Adrenal gland (tissue), 12 donors: Measurements from ENCODE around the gene COL5A1. TPM values are rescaled to one million over a fixed set of nuclear protein-coding genes. Genes with fewer than 3 reads are reported as not detected.
A peak's percentile ranks its signal among the peaks of the same experiment; 100 is the strongest.

Source experiments
- DNase-seq, 7 donors: peaks; one replicate each; pipeline ENCODE4 v3.0.0-alpha.2; 2019 to 2020
- H3K27ac ChIP-seq, 5 donors: fragments of 200-600 bp; sonication (generic) in 4 of 5; 1 replicate in 3 of 5; 2 replicates in 2 of 5; pipeline versions ENCODE4 v1.5.1 to v1.8.0; 2016 to 2020; ENCODE audit warnings: mild to moderate bottlenecking in 1 of 5
- H3K27me3 ChIP-seq: fragments of 200-600 bp; 2 replicates; pipeline ENCODE4 v1.8.0; 2021
- H3K36me3 ChIP-seq, 2 donors: fragments of 200-600 bp; replicated peaks in 1 of 2; 1 replicate in 1 of 2; 2 replicates in 1 of 2; pipeline versions ENCODE4 v1.5.1 to v1.8.0; 2018 to 2022
- H3K4me1 ChIP-seq, 2 donors: fragments of 200-600 bp; replicated peaks in 1 of 2; 1 replicate in 1 of 2; 2 replicates in 1 of 2; pipeline versions ENCODE4 v1.5.1 to v1.8.0; 2018 to 2021
- H3K4me3 ChIP-seq, 4 donors: fragments of 200-600 bp; sonication (generic) in 3 of 4; one replicate each; pipeline ENCODE4 v1.5.1; 2016 to 2018
- H3K9me3 ChIP-seq, 3 donors: fragments of 200-600 bp; sonication (generic) in 1 of 3; replicated peaks in 1 of 3; 1 replicate in 2 of 3; 2 replicates in 1 of 3; pipeline versions ENCODE4 v1.5.1 to v1.8.0; 2016 to 2021
- CTCF ChIP-seq, 6 experiments: fragments of 450-650 bp in 4 of 6; fragments of 200-600 bp in 2 of 6; sonication (generic) in 1 of 6; IDR thresholded peaks; 1 replicate in 5 of 6; 2 replicates in 1 of 6; pipeline versions ENCODE4 v1.5.1 to v1.8.0; 2016 to 2021; ENCODE audit warnings: antibody characterized with exemption in 6 of 6, mild to moderate bottlenecking in 2 of 6, moderate library complexity in 1 of 6
- POLR2A ChIP-seq, 2 donors: fragments of 450-650 bp; IDR thresholded peaks; one replicate each; pipeline ENCODE4 v1.6.1; 2017; ENCODE audit warnings: antibody characterized with exemption in 2 of 2, mild to moderate bottlenecking in 2 of 2, moderate library complexity in 1 of 2
- WGBS, 4 donors: extraction: QIAGEN DNeasy Blood & Tissue Kit in 2 of 4; methylation state at CpG; one replicate each; pipeline versions ENCODE4 v1.1.5 to v1.1.7; 2013 to 2017; 5-methylcytosine and 5-hydroxymethylcytosine counted together
- intact Hi-C, 2 donors: fragments of 100-400 bp; cut with DNase I; formaldehyde crosslinking; loops; one replicate each; pipeline versions ENCODE4 v1.14.1 to v1.15.0; 2022 to 2023
- polyA plus RNA-seq, 3 donors: library from polyadenylated mRNA; stranded (reverse); fragments of 200-250 nt in 2 of 3; fragments of 350-450 nt in 1 of 3; fragmentation: Illumina TruSeq in 1 of 3; extraction: RNeasy Lipid Tissue Mini Kit (QIAGEN cat#74804) in 1 of 3; gene quantifications; one replicate each; pipeline ENCODE4 v1.2.3, GENCODE V29; 2013 to 2014
- total RNA-seq, 9 donors: library from RNA; depleted of rRNA in 4 of 9; stranded (reverse); fragments of >200 nt in 4 of 9; fragments of 120-200 nt in 1 of 9; fragmentation: NEBNext Ultra II Directional in 1 of 9; extraction: Animal tissue kit (Norgen Biotek cat#: 25700) in 1 of 9; gene quantifications; one replicate each; pipeline versions ENCODE4 v1.1.0 to v1.2.4, GENCODE V29; 2013 to 2023
- donor health status: healthy with polysubstance abuse.
- donor health status: Bipolar disorder and iron deficiency.
- donor health status: DM: yes; HTN: yes; CAD: no.
- donor health status: DM: no; HTN: no; CAD: no.
- donor health status: DM: no; HTN: no; CAD: no.
- donor health status: DM: yes; HTN: yes; CAD: no.

COL5A1 gene
- total and polyA plus RNA-seq, 12 donors, result 3.5 to 45.5 (median 29.3) TPM

GRCh38 chr9:134858051-134858841, 216.6 kb downstream of the COL5A1 start:
- Histone ChIP-seq H3K27me3 (no peaks in the 10 kb centered on the region), H3K36me3 (no peaks in the 10 kb centered on the region), H3K4me3 (no peak overlapping the region), H3K9me3 (no peaks in the 10 kb centered on the region), H3K27ac (peak overlapping the region in 2 of 5 donors; percentile 37 to 47), H3K4me1 (peaks cover 7 to 27% of the 10 kb centered on the region in 2 donors)
- 49 to 56% (median 54%) methylated on average over 10 to 11 of the region's 11 CpGs for WGBS, 4 donors
- intact Hi-C loops, result no loop called here
- DNase-seq, result peak; percentile 47 to 86 (median 75)
- TF ChIP-seq POLR2A (IDR thresholded peaks at IDR 0.05) (peak in 1 of 2 donors; percentile 5), CTCF (IDR thresholded peaks at IDR 0.05) (peak in 2 of 6 experiments; percentile 11 to 39)

- H3K27ac ChIP-seq, result peak overlapping the region in 4 of 5 donors; percentile 22 to 69 (median 54)
- no peaks in the 10 kb centered on the region for H3K9me3 ChIP-seq
- TF ChIP-seq POLR2A (IDR thresholded peaks at IDR 0.05) (peak in 1 of 2 donors; percentile 21), CTCF (IDR thresholded peaks at IDR 0.05) (no peak)
- H3K4me3 ChIP-seq, result peak overlapping the region in 1 of 4 donors; percentile 36
- 29 to 46% (median 31%) methylated on average over 13 of the region's 13 CpGs for WGBS, 4 donors
- peak; percentile 31 to 76 (median 69) for DNase-seq
- peaks cover 7 to 33% of the 10 kb centered on the region in 2 donors for H3K4me1 ChIP-seq
- no peaks in the 10 kb centered on the region for H3K27me3 ChIP-seq
- intact Hi-C loops, result no loop called here
- no peaks in the 10 kb centered on the region for H3K36me3 ChIP-seq
These were observed 218.9 kb downstream of the COL5A1 start for GRCh38 chr9:134860510-134860909.

GRCh38 chr9:134861595-134862334, 220.2 kb downstream of the COL5A1 start:
- Histone ChIP-seq H3K27me3 (no peaks in the 10 kb centered on the region), H3K36me3 (no peaks in the 10 kb centered on the region), H3K4me3 (no peak overlapping the region), H3K27ac (no peak overlapping the region), H3K9me3 (no peaks in the 10 kb centered on the region), H3K4me1 (peaks cover 7 to 33% of the 10 kb centered on the region in 2 donors)
- intact Hi-C loops, result no loop called here
- TF ChIP-seq POLR2A (IDR thresholded peaks at IDR 0.05) (no peak), CTCF (IDR thresholded peaks at IDR 0.05) (no peak)
- peak in 4 of 7 donors; percentile 11 to 14 (median 13) for DNase-seq
- 76 to 86% (median 84%) methylated on average over 16 to 17 of the region's 17 CpGs for WGBS, 4 donors

- H3K4me1 ChIP-seq, result peaks cover 5 to 28% of the 10 kb centered on the region in 2 donors
- peak in 5 of 7 donors; percentile 3 to 86 (median 10) for DNase-seq
- H3K27ac ChIP-seq, result peak overlapping the region in 1 of 5 donors; percentile 69
- H3K9me3 ChIP-seq, result no peaks in the 10 kb centered on the region
- WGBS, 4 donors, result 74 to 98% (median 84%) methylated on average over 12 to 16 of the region's 16 CpGs
- intact Hi-C loops, result no loop called here
- no peak overlapping the region for H3K4me3 ChIP-seq
- TF ChIP-seq POLR2A (IDR thresholded peaks at IDR 0.05) (no peak), CTCF (IDR thresholded peaks at IDR 0.05) (no peak)
- H3K27me3 ChIP-seq, result no peaks in the 10 kb centered on the region
- H3K36me3 ChIP-seq, result no peaks in the 10 kb centered on the region
These were observed 221.8 kb downstream of the COL5A1 start for GRCh38 chr9:134863306-134863902.
